HepG2 (cell line): ENCODE data around the gene DDX18. TPM values are rescaled to one million over a fixed set of nuclear protein-coding genes. Genes with fewer than 3 reads are reported as not detected.
A peak's percentile ranks its signal among the peaks of the same experiment; 100 is the strongest.

Experiments used
- ETV6 ChIP-seq: sonication (generic); formaldehyde crosslinking; conservative IDR thresholded peaks from 2 replicates; pipeline ENCODE4 v1.4.0; 2020; ENCODE audit warnings: missing genetic modification reagents
- HDAC6 ChIP-seq: fragments of 200-600 bp; sonication (generic); IDR thresholded peaks from 2 replicates; pipeline ENCODE4 v1.7.0; 2017; ENCODE audit warnings: mild to moderate bottlenecking, antibody characterized with exemption, low read length, low read depth
- HMGA1 ChIP-seq: sonication (generic); formaldehyde crosslinking; conservative IDR thresholded peaks from 2 replicates; pipeline ENCODE4 v1.4.0; 2020; ENCODE audit warnings: missing genetic modification reagents
- HNF4G ChIP-seq, 2 experiments: sonication (generic) in 1 of 2; formaldehyde crosslinking in 1 of 2; IDR thresholded peaks; 2 replicates each; pipeline versions ENCODE4 v1.4.0 to v1.6.1; 2011 to 2020; ENCODE audit warnings: borderline replicate concordance in 2 of 2, low read depth in 2 of 2, mild to moderate bottlenecking in 2 of 2, low read length in 1 of 2, missing genetic modification reagents in 1 of 2, moderate library complexity in 1 of 2
- MAFK ChIP-seq, 2 experiments: IDR thresholded peaks in 1 of 2; conservative IDR thresholded peaks in 1 of 2; 2 replicates each; pipeline ENCODE4 v1.6.1; 2011; ENCODE audit warnings: improper control_type of control experiment in 2 of 2, low read length in 2 of 2
- ZFY ChIP-seq: sonication (generic); formaldehyde crosslinking; IDR thresholded peaks from 2 replicates; pipeline ENCODE4 v1.4.0; 2020; ENCODE audit warnings: missing genetic modification reagents
- ZNF253 ChIP-seq: sonication (generic); formaldehyde crosslinking; IDR thresholded peaks from 2 replicates; pipeline ENCODE4 v1.8.0; 2022; ENCODE audit warnings: mild to moderate bottlenecking, missing genetic modification reagents, borderline replicate concordance
- ZNF761 ChIP-seq: sonication (generic); formaldehyde crosslinking; conservative IDR thresholded peaks from 2 replicates; pipeline ENCODE4 v1.4.0; 2020; ENCODE audit warnings: mild to moderate bottlenecking, missing genetic modification reagents
- polyA plus RNA-seq, 8 experiments: library from polyadenylated mRNA; depleted of rRNA in 3 of 8; stranded (reverse) in 7 of 8; unstranded in 1 of 8; fragments of >200 nt; fragmentation: Illumina TruSeq in 4 of 8; extraction: Trizol in 4 of 8; gene quantifications; 2 replicates each; pipeline versions ENCODE4 v1.2.1 to v1.2.3, GENCODE V29; 2011 to 2016; ENCODE audit warnings: low read depth in 4 of 8, missing spikeins in 1 of 8, mixed read lengths in 1 of 8; ENCODE audit not compliant: insufficient read depth in 1 of 8
- total RNA-seq, 5 experiments: library from RNA; depleted of rRNA; stranded (reverse); fragments of >200 nt; fragmentation: Illumina TruSeq; extraction: Trizol; gene quantifications; 2 replicates each; pipeline ENCODE4 v1.2.3, GENCODE V29; 2016; ENCODE audit warnings: low read depth in 1 of 5
- TF ChIP-seq, protein P1 (sequence below): sonication (generic); formaldehyde crosslinking; IDR thresholded peaks from 2 replicates; pipeline ENCODE4 v1.4.0; 2020; ENCODE audit warnings: mild to moderate bottlenecking, missing genetic modification reagents
- TF ChIP-seq, protein P2 (sequence below): sonication (generic); formaldehyde crosslinking; IDR thresholded peaks from 2 replicates; pipeline ENCODE4 v1.8.1; 2022; ENCODE audit warnings: low read depth, mild to moderate bottlenecking, missing genetic modification reagents
- TF ChIP-seq, protein P3 (sequence below): IDR thresholded peaks from 2 replicates; pipeline ENCODE4 v1.6.1; 2012; ENCODE audit warnings: low read length, improper control_type of control experiment

DDX18 gene
- total and polyA plus RNA-seq, 2 of the 13 experiments (the other 11 are each of a cell fraction or from before 2014, with no cell fraction given) = 64.0 to 134 TPM

DNA sequence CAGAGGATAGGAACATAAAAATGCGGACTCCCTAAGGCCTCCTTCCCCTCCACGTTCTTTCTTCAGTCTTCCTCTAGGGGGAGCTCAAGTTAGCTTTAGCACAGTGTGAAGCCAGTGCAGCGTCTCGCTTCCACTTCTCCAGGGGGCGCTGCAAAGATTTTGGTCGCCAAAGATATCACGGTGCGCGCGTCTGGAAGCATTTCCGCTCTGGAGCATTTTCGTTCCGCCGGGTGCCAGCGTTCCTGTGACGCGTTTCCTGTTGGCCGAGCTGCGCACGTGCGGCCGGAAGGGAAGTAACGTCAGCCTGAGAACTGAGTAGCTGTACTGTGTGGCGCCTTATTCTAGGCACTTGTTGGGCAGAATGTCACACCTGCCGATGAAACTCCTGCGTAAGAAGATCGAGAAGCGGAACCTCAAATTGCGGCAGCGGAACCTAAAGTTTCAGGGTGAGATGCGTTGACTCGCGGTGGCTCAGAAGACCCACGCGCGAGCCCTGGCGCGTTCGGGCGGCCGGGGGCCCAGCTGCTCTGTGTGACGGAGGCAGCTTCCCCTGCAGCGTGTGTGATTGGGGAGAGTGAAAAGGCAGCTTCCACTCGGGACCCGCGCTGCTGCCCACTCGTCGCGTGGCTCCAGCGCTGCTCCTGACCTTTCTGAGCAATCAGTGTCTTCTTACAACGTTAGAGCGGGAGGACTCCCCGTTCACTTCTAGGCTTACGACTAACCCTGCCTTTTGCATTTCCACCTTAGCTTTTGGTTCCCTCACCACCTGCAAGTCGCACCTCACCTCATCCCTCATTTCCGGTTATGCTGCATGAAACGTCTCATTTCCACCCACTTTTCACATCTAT is at the start of gene DDX18 (continued):
- TF ChIP-seq ZNF761 (CRISPR knock-in tag) = peak; percentile 97
- TF ChIP-seq, protein P1, sequence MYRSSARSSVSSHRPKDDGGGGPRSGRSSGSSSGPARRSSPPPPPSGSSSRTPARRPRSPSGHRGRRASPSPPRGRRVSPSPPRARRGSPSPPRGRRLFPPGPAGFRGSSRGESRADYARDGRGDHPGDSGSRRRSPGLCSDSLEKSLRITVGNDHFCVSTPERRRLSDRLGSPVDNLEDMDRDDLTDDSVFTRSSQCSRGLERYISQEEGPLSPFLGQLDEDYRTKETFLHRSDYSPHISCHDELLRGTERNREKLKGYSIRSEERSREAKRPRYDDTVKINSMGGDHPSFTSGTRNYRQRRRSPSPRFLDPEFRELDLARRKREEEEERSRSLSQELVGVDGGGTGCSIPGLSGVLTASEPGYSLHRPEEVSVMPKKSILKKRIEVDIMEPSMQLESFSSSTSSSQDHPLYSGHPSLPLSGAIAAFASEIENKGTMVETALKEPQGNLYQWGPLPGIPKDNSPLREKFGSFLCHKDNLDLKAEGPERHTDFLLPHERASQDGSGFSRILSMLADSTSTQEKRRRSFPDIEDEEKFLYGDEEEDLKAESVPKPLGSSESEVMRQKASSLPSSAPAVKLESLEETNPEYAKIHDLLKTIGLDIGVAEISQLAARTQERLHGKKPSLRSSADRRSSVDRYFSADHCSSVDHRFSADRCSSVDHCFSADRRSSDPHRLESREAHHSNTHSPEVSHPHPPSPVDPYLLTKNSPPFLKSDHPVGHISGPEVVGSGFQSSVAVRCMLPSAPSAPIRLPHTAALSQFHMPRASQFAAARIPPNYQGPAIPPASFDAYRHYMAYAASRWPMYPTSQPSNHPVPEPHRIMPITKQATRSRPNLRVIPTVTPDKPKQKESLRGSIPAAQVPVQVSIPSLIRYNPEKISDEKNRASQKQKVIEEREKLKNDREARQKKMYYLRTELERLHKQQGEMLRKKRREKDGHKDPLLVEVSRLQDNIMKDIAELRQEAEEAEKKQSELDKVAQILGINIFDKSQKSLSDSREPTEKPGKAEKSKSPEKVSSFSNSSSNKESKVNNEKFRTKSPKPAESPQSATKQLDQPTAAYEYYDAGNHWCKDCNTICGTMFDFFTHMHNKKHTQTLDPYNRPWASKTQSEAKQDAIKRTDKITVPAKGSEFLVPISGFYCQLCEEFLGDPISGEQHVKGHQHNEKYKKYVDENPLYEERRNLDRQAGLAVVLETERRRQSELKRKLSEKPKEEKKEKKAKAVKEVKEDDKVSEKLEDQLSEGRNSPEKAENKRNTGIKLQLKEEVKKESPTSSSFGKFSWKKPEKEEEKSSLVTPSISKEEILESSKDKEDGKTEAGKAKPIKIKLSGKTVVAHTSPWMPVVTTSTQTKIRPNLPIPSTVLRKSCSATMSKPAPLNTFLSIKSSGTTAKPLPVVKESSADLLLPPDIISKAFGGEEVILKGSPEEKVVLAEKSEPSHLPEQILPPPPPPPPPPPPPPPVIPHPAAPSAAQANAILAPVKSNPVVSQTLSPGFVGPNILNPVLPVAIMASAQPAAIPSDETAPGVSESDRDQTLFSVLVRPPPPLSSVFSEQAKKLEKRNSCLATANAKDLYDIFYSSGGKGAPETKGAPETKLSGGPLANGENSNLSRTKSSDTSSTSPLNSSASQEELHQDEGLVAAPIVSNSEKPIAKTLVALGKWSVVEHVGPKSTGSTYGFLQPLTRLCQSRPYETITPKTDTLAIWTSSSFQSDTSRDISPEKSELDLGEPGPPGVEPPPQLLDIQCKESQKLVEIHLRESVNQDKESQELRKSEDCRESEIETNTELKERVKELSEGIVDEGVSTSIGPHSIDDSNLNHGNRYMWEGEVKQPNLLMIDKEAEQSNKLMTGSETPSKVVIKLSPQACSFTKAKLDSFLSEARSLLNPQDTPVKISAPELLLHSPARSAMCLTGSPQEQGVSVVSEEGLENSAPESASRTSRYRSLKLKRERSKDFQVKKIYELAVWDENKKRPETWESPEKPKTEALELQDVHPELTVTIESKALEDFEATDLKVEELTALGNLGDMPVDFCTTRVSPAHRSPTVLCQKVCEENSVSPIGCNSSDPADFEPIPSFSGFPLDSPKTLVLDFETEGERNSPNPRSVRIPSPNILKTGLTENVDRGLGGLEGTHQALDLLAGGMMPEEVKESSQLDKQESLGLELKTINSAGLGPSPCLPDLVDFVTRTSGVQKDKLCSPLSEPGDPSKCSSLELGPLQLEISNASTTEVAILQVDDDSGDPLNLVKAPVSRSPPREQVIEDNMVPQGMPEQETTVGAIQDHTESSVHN = peak; percentile 51; the same call in 1 of the 2 replicates
- TF ChIP-seq MAFK (conservative IDR thresholded peaks at IDR 0.05 in 1 of 2, IDR thresholded peaks at IDR 0.05 in 1 of 2; ENCODE audit: low read length in 2 of 2) = no peak
- TF ChIP-seq ETV6 (CRISPR knock-in tag) = peak; percentile 76
- TF ChIP-seq ZFY = peak; percentile 89
- TF ChIP-seq, protein P2, sequence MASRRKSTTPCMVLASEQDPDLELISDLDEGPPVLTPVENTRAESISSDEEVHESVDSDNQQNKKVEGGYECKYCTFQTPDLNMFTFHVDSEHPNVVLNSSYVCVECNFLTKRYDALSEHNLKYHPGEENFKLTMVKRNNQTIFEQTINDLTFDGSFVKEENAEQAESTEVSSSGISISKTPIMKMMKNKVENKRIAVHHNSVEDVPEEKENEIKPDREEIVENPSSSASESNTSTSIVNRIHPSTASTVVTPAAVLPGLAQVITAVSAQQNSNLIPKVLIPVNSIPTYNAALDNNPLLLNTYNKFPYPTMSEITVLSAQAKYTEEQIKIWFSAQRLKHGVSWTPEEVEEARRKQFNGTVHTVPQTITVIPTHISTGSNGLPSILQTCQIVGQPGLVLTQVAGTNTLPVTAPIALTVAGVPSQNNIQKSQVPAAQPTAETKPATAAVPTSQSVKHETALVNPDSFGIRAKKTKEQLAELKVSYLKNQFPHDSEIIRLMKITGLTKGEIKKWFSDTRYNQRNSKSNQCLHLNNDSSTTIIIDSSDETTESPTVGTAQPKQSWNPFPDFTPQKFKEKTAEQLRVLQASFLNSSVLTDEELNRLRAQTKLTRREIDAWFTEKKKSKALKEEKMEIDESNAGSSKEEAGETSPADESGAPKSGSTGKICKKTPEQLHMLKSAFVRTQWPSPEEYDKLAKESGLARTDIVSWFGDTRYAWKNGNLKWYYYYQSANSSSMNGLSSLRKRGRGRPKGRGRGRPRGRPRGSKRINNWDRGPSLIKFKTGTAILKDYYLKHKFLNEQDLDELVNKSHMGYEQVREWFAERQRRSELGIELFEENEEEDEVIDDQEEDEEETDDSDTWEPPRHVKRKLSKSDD = peak; percentile 95
- TF ChIP-seq HNF4G (IDR thresholded peaks at IDR 0.05; ENCODE audit: borderline replicate concordance, low read depth, low read length) = no peak
- TF ChIP-seq HNF4G (CRISPR knock-in tag; IDR thresholded peaks at IDR 0.05; ENCODE audit: borderline replicate concordance, low read depth) = peak; percentile 57; the same call in 1 of the 2 replicates
- TF ChIP-seq, protein P3, sequence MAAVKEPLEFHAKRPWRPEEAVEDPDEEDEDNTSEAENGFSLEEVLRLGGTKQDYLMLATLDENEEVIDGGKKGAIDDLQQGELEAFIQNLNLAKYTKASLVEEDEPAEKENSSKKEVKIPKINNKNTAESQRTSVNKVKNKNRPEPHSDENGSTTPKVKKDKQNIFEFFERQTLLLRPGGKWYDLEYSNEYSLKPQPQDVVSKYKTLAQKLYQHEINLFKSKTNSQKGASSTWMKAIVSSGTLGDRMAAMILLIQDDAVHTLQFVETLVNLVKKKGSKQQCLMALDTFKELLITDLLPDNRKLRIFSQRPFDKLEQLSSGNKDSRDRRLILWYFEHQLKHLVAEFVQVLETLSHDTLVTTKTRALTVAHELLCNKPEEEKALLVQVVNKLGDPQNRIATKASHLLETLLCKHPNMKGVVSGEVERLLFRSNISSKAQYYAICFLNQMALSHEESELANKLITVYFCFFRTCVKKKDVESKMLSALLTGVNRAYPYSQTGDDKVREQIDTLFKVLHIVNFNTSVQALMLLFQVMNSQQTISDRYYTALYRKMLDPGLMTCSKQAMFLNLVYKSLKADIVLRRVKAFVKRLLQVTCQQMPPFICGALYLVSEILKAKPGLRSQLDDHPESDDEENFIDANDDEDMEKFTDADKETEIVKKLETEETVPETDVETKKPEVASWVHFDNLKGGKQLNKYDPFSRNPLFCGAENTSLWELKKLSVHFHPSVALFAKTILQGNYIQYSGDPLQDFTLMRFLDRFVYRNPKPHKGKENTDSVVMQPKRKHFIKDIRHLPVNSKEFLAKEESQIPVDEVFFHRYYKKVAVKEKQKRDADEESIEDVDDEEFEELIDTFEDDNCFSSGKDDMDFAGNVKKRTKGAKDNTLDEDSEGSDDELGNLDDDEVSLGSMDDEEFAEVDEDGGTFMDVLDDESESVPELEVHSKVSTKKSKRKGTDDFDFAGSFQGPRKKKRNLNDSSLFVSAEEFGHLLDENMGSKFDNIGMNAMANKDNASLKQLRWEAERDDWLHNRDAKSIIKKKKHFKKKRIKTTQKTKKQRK = no peak
- no peak for TF ChIP-seq HMGA1 (CRISPR knock-in tag)
- no peak for TF ChIP-seq HDAC6
- TF ChIP-seq ZNF253 (CRISPR knock-in tag) = no peak
